SK-N-MC (cell line): ENCODE data around the gene HPRT1.

Source experiments
- EZH2 ChIP-seq: fragments of 200-600 bp; sonication (generic); IDR thresholded peaks from one replicate; pipeline ENCODE4 v1.6.1; 2017; ENCODE audit warnings: antibody characterized with exemption
- FOXP2 ChIP-seq: optimal IDR thresholded peaks from 2 replicates; pipeline ENCODE3; 2011; ENCODE audit warnings: mild to moderate bottlenecking, moderate library complexity; ENCODE audit not compliant: insufficient read depth; ENCODE audit errors: extremely low read length, control extremely low read depth
- POLR2AphosphoS5 ChIP-seq: IDR thresholded peaks from 2 replicates; pipeline ENCODE4 v1.6.1; 2012; ENCODE audit warnings: mild to moderate bottlenecking, low read depth, low read length, borderline replicate concordance

DNA sequence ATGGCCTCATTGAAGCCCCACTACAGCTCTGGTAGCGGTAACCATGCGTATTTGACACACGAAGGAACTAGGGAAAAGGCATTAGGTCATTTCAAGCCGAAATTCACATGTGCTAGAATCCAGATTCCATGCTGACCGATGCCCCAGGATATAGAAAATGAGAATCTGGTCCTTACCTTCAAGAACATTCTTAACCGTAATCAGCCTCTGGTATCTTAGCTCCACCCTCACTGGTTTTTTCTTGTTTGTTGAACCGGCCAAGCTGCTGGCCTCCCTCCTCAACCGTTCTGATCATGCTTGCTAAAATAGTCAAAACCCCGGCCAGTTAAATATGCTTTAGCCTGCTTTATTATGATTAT is 876 bp downstream of the HPRT1 start:
- TF ChIP-seq EZH2: no peak
- no peak for TF ChIP-seq POLR2AphosphoS5
- TF ChIP-seq FOXP2: no peak
